HG02884 (cell line): ENCODE measurements around the gene GJB6.

Source experiments
- ATAC-seq: cut with Tn5 transposase; IDR thresholded peaks from one replicate; pipeline ENCODE4 v1.9.1; 2021; ENCODE audit warnings: mild to moderate bottlenecking, moderate library complexity; ENCODE audit not compliant: unreplicated experiment

The GJB6 gene

GRCh38 chr13:20190481-20191310 lies 41.4 kb downstream of the GJB6 start:
- ATAC-seq = no peak

GRCh38 chr13:20190076-20190475 lies 42.0 kb downstream of the GJB6 start:
- no peak for ATAC-seq

GRCh38 chr13:20188667-20189553 lies 43.2 kb downstream of the GJB6 start:
- ATAC-seq = no peak

- ATAC-seq = no peak
These were observed 45.3 kb downstream of the GJB6 start for GRCh38 chr13:20186771-20187170.

- no peak for ATAC-seq
These were observed 46.6 kb downstream of the GJB6 start for GRCh38 chr13:20185366-20186056.

- peak; percentile 87 for ATAC-seq
These were observed 49.8 kb downstream of the GJB6 start for GRCh38 chr13:20182231-20182846.

- ATAC-seq = no peak
These were observed 50.9 kb downstream of the GJB6 start for GRCh38 chr13:20181188-20181587.

GRCh38 chr13:20178156-20178555 lies 54.0 kb downstream of the GJB6 start:
- ATAC-seq = no peak

- no peak for ATAC-seq
These were observed 54.9 kb downstream of the GJB6 start for GRCh38 chr13:20177049-20177831.

- no peak for ATAC-seq
These were observed 56.0 kb downstream of the GJB6 start for GRCh38 chr13:20175907-20176652.

GRCh38 chr13:20175406-20175794 lies 56.7 kb downstream of the GJB6 start:
- no peak for ATAC-seq

- peak; percentile 95 for ATAC-seq
These were observed 57.3 kb downstream of the GJB6 start for GRCh38 chr13:20174656-20175405.

- ATAC-seq = no peak
These were observed 58.9 kb downstream of the GJB6 start for GRCh38 chr13:20173116-20173746.
